Left cardiac atrium (tissue), 4 donors: ENCODE results near the gene TSPAN4. TPM values are rescaled to one million over a fixed set of nuclear protein-coding genes. Genes with fewer than 3 reads are reported as not detected.

ENCODE experiments used
- ATAC-seq, 2 donors: fragments of 200-7000 bp; cut with Tn5 transposase; one replicate each; pipeline ENCODE4 v1.9.1; 2020; ENCODE audit warnings: mild to moderate bottlenecking in 2 of 2, moderate library complexity in 2 of 2
- DNase-seq: peaks from one replicate; pipeline ENCODE4 v3.0.0-alpha.2; 2020
- intact Hi-C, 2 donors: fragments of 100-400 bp; cut with DNase I; formaldehyde crosslinking; loops; one replicate each; pipeline versions ENCODE4 v1.14.1 to v1.15.1; 2022 to 2023
- total RNA-seq, 2 donors: library from RNA; stranded (reverse); fragmentation: NEBNext Ultra II Directional; extraction: Animal tissue kit (Norgen Biotek cat#: 25700); gene quantifications; one replicate each; pipeline ENCODE4 v1.2.1, GENCODE V29; 2021
- donor health status: DM: no; HTN: yes; CAD: no.
- donor health status: DM: no; HTN: yes; CAD: no; lungs with severe emphysema.
- donor health status: DM: yes; HTN: yes; CAD: no.
- donor health status: Dilated cardiomyopathy.

The TSPAN4 gene
- total RNA-seq, 2 donors from 2014 or later, result 46.1 to 63.5 TPM

DNA sequence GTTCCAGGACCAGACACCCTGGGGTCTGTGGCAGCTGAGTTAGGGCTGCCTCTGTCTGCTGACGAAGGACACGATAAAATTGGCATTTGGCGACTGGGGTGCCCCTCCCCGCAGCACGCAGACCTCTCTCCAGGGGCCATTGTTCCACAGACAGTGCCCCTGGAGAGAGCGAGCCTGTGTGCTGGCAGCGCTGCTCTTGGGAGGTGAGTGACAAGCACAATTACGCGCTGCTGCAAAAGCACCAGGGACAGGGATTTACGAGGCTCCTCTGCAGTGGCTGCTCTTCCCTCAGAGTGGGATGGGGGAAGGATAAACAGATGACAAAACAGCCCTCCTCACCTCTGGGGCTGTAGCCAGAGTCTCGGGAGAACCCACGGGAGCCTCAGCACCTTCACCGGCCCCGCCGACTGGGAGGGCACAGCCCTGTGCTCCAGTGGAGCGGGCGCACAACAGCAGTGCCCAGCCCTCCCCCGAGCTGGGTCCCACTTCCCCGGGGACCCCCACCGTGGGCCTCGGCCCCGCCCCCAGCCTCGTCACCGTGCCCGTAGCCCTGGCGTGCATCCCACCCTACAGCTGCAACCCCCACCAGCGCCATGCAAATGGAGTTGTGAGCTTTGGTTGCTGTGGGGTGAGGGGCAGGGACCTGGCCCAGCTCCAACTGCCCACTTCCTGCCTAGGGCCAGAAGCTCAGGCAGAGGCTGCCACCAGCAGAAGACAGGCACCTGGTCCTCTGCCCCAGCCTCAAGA lies 48.3 kb downstream of the TSPAN4 start:
- no peak for DNase-seq
- intact Hi-C loops, result no loop called here
- no peak for ATAC-seq

DNA sequence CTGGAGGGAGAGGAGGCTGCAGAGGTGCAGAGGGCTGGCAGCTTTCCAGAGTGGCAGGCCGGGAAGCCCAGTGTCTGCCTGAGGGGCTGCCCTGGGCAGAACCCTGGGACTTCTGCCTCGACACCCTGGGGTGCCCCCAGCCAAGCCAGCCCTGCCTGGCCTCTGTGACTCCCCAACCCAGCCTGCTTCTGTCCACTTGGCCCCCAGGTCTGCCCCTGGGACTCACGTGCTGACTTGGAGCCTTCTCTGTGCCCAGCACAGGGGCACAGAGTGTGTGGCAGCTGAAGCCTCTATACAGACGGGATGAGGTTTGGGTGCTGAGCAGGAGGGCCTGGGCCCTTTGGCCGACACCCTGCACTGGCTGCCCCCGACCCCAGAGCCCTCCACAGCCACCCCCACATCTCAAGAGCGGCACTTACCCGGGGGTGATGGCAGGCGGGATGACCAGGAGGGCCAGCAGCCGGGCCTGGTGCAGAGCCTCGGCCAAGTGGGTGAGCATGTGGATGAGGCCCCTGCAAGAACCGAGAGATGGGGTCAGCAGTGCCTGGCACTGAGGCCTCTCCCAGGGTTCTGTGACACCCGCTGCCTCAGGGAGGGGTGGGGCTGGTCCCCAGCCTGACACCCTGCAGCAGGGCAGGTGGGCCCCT lies 50.5 kb downstream of the TSPAN4 start:
- DNase-seq (no peak), ATAC-seq (no peak)
- intact Hi-C loops, result no loop called here

DNA sequence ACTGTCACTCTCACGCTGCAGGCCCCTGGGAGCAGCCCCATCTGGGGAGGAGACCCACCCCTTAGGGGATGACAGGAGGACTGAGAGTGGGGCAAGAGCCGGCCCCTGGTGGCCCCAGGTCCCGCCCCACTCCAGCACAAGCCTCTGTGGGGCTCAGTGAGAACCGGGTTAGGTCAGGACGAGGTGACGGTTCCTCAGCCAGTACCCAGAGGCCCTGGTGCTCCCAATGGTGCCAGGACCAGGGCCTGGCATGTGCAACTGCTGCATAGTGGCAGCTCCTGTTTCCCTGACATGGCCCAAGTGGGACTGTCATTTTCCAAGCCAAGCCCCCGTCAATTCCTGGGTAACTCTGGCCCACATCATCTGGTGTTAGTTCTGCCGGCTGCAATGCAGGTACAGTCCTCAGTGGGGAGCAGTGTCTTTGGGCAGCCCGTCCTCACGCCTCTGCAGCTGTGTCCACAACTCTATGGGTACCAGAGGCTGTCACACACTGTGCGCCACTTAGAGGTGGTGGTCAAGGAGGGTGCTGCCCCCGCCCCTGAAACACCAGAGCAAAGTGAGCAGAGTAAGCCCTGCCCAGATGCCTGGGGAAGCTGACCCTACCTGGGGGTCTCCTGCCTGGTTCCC lies 52.0 kb downstream of the TSPAN4 start:
- DNase-seq, result no peak
- intact Hi-C loops, result no loop called here
- ATAC-seq, result no peak

DNA sequence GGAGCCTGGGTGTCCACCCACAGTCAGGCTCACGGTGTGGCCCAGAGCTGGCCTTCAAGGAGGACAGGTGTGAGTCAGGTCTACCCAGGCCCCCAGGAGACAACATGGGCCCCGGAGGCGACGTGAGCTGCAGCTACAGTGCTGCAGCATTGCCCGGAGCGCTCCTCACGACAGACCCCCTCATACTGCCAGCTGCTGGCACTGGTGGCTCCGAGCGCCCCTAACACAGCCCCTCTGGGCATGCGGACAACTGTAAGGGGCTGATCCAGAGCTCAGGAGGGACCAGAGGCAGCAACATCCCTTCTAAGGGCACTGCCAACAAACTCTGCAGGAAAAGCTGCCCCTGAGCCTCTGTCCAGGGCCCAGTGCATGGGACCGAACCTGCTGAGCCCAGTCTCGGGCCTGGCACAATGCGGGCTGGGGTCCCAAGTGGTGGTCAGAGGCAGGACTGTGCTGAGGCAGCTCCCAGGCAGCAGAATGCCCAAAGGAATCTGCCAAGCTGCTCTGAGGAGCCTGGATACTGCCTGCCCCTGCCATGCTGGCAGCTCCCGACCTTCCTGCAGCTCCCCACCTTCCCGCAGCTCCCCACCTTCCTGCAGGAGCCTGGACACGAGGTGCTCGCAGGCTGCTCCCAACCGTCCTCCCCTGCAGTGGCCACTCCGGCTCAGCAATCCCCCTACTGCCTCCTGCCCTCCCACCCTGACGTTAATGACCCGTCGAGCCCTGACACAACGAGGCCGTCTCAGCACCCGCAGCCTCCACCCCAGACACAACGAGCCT lies 52.9 kb downstream of the TSPAN4 start:
- DNase-seq (no peak), ATAC-seq (no peak)
- intact Hi-C loops, result no loop called here

DNA sequence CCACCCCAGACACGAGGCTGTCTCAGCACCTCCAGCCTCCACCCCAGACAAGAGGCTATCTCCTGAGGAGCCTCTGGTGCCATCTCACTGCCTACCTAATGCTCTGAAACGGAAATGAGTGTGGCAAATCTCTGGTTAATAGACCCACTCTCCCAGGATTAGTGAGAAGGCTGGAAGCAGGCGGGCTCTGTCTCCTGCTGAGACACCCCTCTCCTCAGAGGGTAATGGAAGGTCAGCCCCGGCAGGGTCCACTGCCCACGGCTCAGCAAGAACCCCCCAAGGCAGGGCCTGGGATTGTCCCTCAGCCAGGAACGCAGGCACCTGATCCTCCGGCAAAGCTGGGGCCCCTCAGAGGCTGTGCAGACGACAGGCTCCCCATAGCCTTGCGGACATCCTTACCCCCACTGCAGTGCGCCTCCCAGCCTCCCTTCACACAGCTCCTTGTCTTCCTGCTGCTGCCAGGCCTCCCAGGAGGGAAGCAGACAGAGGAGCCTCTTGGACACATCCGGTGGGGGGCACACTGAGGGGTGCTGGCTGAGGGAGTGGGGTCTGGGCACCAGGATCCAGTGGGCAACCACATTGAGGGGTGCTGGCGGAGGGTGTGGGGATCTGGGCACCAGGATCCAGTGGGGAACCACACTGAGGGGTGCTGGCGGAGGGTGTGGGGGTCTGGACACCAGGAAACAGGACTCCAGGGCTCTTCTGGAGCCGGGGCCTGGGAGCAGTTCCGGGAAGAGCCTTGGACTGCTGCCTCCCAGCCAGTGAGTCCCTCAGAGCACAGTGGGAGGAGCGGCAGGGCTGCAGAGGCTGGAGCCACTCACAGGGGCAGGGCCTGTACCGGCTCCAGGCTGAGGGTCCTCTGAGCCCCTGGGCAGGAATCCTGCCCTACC lies 54.8 kb downstream of the TSPAN4 start:
- ATAC-seq (peak in 1 of 2 donors; percentile 25), DNase-seq (no peak)
- intact Hi-C loops, result no loop called here

DNA sequence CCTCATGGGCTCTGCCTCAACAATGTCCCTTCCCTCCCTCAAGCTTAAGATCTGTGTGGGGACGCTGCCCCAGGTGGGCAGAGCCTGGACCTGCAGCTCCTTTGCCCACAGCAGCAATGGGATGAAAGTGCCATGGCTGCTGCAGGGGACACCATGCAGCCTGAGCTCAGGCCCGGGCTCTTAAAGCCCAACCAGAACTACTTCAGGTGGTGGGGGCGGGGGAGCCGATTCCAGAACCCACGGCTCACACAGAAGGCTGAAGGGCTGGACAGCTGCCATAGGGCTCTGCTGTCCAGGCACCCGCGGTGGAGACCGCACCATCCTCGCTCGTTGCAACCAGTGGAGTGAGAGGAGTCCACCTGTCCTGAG lies 55.5 kb downstream of the TSPAN4 start:
- DNase-seq, result no peak
- ATAC-seq, result peak in 1 of 2 donors; percentile 25
- intact Hi-C loops, result no loop called here

DNA sequence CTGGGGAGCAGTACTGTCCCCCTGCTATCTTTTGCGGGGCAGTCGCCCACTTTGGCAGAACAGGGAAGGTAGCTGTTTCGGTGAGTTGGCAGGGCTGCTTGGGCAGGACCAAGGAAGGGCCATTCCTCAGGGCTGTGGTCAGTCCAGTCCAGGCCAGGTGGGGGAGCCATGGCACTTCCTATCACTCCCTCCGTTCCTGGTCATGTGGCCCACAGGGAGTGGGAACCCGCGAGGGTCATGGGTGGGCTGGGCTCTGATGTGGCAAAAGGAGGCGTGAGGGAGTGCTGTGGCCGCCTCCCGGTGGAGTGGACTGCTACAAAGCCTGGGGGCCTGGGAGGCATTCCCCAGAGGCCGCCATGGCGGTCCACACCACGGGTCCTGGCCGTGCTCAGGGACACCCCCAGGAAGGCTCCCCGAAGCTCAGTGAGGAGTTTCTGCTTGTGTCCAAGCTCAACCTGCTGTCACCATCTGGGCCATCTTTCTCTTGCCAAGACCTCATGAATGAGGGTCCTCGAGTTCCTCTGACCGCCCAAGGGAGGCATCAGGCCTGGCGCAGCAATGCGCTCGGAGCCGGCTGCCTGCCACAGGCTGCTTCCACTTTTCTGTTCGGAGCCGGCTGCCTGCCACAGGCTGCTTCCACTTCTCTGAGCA lies 56.0 kb downstream of the TSPAN4 start:
- DNase-seq (no peak), ATAC-seq (peak; percentile 28 to 41)
- intact Hi-C loops, result no loop called here

DNA sequence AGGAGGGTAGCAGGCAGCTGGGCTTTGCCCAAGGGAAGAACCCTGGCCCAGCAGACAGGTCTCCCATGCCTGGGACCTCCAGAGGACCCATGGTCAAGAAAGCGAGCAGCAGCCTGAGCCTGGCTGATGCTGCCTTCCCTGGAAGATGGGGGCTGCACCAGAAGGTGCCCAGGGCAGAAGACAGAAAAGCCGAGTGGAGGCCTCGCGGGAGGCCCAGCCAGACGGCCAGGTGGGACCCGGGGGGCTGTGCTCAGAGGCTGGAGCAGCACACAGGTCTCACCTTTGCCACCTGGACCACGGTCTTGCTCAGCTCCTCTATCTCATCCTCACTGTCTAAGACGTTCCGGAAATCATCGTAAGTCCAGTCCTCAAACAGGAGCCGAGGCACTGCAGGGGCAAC lies 57.1 kb downstream of the TSPAN4 start:
- intact Hi-C loops, result no loop called here
- ATAC-seq, result no peak
- no peak for DNase-seq

DNA sequence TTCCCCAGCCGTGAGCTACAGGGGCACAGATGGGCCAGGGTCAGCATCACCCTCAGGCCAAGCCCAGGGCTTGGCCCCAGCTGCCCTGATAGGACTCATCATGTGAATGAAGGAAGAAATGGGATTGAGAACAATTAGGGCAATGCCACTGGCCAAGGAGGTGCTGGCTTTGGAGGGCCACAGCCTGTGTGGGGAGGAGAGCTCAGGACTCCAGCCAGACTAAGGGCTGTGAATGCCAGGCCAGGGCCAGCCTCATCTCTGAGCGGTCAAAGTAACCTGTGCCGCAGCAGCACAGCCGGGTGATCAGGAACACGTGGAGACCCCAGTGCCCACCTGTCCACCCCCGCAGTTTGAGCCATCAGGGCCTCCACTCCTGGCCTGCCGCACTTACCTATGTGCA lies 57.9 kb downstream of the TSPAN4 start:
- ATAC-seq, result no peak
- intact Hi-C loops, result no loop called here
- DNase-seq, result no peak

DNA sequence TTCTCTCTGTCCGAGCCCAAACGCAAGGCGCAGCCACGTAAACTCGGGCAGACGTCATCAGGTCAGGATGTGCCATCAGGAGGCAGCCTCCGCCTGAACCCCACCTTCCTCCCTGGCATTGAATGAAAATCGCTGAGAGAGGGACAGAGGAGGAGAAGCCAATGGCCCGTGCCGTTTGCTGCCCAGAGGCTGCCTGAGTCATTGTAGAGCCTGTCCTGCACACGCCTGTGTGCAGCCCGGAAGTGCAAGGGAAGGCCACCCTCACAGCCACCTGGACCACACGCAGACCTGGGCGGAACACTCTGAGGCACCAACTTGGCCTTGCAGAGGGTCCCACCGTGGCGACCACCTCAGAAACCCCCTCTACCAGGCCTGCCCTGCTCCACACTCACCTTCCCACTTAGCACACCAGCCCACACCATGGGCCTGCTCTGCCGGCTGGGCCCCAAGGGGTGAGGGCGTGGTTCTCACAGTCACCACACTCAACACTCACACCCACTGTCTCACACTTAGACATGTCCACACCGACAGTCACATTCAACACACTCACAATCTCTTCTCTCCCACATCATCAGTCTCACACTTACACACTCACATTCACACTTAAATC lies 58.9 kb downstream of the TSPAN4 start:
- no peak for ATAC-seq
- no peak for DNase-seq
- intact Hi-C loops, result no loop called here

DNA sequence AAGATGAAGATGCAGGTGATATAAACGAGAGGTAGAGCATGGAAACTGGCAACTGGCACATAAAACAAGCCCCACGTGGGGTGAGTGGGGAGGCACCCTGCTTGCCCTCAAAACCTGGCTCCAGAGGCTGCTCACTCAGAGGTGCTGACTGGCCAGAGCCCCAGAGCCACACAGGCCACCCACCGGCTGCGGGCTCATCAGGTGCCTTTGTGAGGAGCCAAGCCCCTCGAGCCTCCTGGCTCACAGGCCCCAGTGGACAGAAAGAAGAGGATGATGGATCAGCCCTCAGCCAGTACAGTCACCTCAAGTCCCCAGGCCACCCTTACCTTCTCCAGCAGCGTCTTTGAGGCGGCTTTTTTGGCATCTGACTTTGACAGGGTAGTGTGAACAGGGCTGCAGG lies 61.7 kb downstream of the TSPAN4 start:
- DNase-seq, result no peak
- ATAC-seq, result no peak
- intact Hi-C loops, result no loop called here

DNA sequence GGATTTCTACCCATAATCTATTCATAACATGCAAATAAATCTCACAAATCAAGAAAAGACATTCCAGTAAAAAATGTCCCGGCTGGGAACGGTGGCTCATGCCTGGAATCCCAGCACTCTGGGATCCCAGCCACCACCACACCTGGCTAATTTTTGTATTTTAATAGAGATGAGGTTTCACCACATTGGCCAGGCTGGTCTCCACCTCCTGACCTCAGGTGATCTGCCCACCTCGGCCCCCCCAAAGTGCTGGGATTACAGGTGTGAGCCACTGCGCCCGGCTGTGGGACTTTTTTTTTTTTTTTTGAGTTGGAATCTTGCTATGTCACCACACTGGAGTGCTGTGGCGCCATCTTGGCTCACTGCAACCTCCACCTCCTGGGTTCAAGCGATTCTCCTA lies 63.3 kb downstream of the TSPAN4 start:
- intact Hi-C loops, result no loop called here
- DNase-seq (no peak), ATAC-seq (no peak)

DNA sequence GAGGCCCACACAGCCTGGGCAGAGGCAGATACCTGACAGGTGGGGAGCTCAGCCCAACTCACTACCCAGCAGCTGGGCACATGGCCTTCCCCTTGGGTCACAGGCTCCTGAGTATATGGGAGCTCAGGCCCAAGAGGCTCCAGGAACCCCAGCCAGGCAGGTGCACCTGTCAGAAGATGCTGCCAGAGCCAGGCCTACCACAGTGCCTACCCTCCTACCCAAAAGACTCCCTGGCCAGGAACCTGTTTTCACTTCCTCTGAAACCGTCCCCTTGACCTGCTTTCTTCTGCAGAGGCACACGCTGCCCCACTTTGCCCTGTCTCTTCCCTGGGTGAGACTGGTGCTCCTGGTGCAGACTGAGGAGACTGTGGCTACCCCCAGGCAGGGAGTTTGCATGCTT lies 65.0 kb downstream of the TSPAN4 start:
- intact Hi-C loops, result no loop called here
- ATAC-seq, result no peak
- no peak for DNase-seq

DNA sequence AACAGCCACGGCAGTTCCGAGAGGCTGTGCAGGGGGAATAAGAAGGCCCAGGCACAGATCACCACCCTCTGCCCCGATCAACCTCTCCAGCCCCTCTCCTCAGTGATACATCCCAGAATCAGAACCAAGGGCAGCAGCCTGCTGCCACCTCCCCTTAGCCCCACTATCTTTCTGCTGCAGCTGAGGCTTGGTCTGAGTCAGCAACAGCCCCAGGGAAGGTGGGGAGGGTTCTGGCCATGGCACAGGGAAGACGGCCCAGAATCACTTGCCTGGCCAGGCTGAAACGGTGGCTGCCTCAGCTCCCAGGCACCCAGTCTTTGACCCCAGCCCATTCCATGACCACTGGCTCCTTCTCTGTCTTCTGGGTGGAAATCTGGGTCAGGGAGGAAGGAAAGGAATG lies 65.6 kb downstream of the TSPAN4 start:
- DNase-seq, result no peak
- intact Hi-C loops, result no loop called here
- ATAC-seq, result no peak

DNA sequence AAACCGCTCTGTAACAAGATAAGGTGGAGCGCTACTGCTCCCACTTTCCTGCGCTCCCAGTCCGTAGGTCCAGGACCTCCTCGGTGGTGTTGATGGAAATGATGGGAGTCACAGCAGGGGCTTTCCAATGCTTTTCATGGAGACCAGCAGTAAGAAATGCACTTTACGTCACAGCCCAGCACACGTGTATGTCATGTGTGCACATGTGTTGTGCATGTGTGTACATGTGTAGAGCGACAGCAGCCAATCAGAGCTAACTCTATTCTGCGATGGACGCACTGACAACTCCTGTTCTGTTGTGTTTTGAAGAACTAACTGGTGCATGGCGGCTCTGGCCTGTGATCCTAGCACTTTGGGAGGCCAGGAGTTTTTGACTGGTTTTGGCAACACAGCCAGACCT lies 66.8 kb downstream of the TSPAN4 start:
- ATAC-seq, result no peak
- intact Hi-C loops, result no loop called here
- no peak for DNase-seq

DNA sequence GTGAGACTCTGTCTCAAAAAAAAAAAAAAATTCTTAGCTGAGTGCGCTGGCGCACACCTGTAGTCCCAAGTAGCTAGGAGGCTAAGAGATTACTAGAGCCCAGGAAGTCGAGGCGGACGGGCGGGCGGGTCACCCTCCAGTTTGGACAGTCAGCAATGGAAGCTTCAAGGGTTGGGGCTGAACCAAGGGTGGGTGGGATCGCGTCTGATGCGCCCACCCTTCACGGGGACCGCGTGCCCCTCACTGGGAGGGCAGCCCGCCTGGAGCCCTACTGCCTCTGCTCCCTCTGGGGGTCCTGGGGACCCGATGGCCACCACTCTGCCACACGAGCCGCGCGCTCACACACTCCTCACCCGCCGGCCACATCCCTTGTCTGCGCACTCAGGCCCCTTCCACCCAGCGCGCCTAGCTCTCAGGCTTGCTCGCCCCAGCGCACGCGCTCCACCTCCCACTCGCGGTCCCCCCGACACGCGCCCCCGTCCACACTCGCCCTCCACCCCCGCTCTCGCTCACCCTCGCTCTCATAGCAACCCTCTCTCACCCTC lies 67.5 kb downstream of the TSPAN4 start:
- intact Hi-C loops, result no loop called here
- DNase-seq, result peak; percentile 37
- peak; percentile 13 to 16 for ATAC-seq

DNA sequence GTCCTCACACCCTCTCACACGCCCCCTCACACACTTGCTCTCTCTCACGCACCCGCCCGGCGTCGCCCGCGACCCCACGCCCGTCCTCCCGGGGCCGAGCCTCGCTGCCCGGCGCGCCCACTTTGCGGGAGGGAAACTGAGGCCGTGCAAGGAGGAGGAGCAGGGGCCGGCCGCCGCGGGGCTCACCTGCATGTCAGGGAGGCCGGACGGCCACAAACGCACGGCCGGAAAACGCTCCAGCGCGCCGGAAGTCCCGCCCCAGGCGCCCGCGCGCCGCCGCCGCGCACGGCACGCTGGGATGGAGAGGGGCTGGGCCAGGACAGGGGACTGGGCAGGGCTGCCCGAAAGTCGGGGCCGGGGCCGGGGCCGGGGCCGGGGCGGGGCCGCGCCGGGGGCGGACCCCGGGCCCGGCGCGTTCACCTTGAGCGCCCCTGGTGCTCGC lies 68.0 kb downstream of the TSPAN4 start, which contains the start of gene CHID1:
Gene CHID1 (minus strand): TSS at position 222 of the 442 bp plus-strand sequence. CDS start 5,994 bp downstream, outside the sequence.
- intact Hi-C loops, result no loop called here
- ATAC-seq (peak; percentile 96 to 97), DNase-seq (peak; percentile 88)
